Measurements from ENCODE around the gene P4HA2.
"Not testable (repeated sequence)": the region's sequence is repeated elsewhere in the genome, so short reads cannot be mapped to it uniquely, and the experiment has no call there.

Gene P4HA2

GRCh38 chr5:132176987-132177386, 50.7 kb downstream of the P4HA2 start:
- no peak for DNase-seq
- intact Hi-C loops (cut with DNase I) = no loop called here

DNA sequence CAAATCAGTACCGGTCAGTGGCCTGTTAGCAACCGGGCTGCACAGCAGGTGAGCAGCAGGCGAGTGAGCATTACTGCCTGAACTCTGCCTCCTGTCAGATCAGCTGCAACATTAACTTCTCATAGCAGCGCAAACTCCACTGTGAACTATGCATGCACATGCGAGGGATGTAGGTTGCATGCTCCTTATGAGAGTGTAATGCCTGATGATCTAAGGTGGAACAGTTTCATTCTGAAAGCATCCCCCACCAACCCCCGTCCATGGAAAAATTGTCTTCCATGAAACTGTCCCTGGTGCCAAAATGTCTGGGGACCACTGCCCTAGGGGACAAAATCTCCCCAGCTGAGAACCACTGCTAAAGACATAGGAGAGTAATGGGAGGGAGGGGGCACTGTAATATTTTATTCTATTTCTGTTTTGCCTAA, 51.1 kb downstream of the P4HA2 start:
- DNase-seq = no peak
- intact Hi-C loops (cut with DNase I) = no loop called here

DNA sequence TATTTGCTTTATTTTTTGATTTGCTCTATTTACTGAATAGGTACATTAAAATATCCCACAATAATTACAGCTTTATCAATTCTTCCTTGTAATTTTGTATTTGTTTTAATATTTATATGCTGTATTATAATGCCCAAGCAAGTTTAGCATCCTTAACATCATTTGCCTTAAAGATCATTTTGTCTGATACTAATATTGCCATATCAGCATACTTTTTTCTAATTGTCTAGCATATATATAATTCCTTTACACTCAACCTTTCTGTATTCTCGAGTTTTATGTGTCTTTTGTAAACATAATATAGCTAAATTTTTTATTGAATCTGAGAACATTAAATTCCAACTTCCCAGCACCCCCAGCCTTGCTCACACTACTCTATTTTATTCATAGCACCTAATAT, 64.7 kb downstream of the P4HA2 start:
- intact Hi-C loops (cut with DNase I) = no loop called here

DNA sequence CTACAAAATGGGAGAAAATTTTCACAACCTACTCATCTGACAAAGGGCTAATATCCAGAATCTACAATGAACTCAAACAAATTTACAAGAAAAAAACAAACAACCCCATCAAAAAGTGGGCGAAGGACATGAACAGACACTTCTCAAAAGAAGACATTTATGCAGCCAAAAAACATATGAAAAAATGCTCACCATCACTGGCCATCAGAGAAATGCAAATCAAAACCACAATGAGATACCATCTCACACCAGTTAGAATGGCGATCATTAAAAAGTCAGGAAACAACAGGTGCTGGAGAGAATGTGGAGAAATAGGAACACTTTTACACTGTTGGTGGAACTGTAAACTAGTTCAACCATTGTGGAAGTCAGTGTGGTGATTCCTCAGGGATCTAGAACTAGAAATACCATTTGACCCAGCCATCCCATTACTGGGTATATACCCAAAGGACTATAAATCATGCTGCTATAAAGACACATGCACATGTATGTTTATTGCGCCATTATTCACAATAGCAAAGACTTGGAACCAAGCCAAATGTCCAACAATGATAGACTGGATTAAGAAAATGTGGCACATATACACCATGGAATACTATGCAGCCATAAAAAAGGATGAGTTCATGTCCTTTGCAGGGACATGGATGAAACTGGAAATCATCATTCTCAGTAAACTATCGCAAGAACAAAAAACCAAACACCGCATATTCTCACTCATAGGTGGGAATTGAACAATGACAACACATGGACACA, 65.9 kb downstream of the P4HA2 start:
- intact Hi-C loops (cut with DNase I); DNase-seq: not testable (repeated sequence)

More for the DNA sequence above, 64.7 kb downstream of the P4HA2 start:
- no peak for DNase-seq

DNA sequence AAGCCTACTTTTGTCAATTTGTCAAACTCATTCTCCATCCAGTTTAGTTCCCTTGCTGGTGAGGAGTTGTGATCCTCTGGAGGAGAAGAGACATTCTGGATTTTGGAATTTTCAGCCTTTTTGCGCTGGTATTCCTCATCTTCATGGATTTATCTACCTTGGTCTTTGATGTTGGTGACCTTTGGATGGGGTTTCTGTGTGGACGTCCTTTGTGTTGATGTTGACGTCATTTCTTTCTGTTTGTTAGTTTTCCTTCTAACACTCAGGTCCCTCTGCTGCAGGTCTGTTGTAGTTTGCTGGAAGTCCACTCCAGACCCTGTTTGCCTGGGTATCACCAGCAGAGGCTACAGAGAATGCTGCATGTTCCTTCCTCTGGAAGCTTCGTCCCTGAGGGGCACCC, 71.2 kb downstream of the P4HA2 start:
- intact Hi-C loops (cut with DNase I) = no loop called here
- DNase-seq = no peak

DNA sequence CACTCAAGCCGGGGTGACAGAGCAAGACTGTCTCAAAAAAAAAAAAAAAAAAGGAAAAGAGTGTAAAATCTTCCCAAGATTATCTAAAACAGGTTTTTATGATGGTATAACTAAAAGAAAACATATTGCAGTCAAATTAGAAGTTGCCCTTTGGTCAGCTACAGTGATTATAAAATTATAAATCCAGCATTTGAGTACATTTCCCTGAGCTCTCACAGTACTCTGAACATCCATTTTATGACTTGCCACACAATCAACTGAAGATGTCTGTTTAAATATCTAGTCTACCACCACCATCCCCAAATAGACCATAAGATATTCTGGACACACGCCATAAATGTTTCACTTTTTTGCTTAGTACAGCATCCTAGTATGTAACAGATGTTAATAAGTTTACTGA, 77.1 kb downstream of the P4HA2 start:
- intact Hi-C loops (cut with DNase I) = no loop called here

DNA sequence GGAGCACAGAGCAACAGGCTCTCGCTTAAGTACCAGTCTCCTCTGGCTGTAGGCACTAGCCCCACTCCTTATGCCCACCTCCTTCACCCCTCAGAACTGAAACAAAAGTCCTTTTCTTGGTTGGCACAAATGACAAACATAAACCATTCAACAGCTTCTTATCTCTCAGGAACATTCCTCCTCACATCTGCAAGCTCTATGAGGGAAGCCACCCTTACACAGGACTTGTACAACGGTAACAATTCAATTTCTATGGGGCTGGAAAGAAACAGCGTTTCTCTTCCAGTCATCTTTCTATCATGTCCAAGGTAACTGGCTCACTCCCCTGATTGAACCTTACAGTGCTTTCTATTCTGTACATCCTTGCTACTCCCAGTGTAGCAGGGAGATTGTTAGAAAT, 80.0 kb downstream of the P4HA2 start:
- DNase-seq = no peak
- intact Hi-C loops (cut with DNase I) = no loop called here

More for the DNA sequence above, 77.1 kb downstream of the P4HA2 start:
- no peak for DNase-seq

- DNase-seq; intact Hi-C loops (cut with DNase I): not testable (repeated sequence)
These were observed 82.3 kb downstream of the P4HA2 start for GRCh38 chr5:132145326-132145725.

DNA sequence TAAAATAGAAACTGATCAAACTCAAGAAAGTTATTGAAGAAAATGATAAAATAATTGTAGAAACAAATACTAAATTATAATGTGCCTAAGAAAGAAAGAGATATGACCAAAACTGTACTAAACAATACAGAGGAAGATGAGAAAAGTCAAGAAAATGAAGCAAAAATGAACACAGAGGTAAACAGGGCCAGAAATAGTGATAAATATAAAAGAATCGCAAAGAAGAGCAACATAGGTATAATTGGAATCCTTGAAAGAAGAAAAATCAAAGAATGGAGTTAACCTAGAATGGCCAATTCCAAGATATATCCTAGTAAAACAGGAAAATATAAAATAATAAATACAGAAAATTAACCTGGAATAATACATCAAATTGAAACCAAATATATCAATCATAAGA, 84.5 kb downstream of the P4HA2 start:
- intact Hi-C loops (cut with DNase I) = no loop called here
- DNase-seq = no peak

DNA sequence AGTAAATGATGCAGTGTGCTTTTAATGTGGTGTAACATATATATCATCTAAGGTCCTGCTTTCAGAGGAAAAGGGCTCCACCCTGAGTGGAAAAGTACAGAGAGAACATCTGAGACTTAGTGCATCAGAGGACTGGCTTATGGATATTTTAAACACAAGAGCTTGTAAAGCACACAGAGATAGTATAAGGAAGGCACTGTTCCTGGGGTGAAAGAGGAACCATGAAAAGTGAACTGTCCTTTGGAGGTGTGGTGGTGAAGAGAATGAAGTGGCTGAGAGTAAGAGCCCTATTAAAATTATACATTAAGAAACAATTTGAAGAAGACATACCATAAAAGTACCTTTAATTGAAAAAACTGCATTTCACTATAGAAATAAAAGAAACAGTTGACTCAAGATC, 85.2 kb downstream of the P4HA2 start:
- DNase-seq = no peak
- intact Hi-C loops (cut with DNase I) = no loop called here

Measured in posterior cingulate gyrus (tissue), 11 donors.